K562 (cell line): ENCODE results near the gene CDR2L. TPM values are rescaled to one million over a fixed set of nuclear protein-coding genes. Genes with fewer than 3 reads are reported as not detected.

Experiments
- BHLHE40 ChIP-seq: IDR thresholded peaks from 2 replicates; pipeline ENCODE4 v1.6.1; 2011; ENCODE audit warnings: low read length, improper control_type of control experiment
- E2F6 ChIP-seq, 2 experiments: IDR thresholded peaks; 2 replicates each; pipeline ENCODE4 v1.6.1; 2011; ENCODE audit warnings: borderline replicate concordance in 1 of 2, control low read depth in 1 of 2, low read depth in 1 of 2, low read length in 1 of 2, mild to moderate bottlenecking in 1 of 2, mixed read lengths in 1 of 2, moderate library complexity in 1 of 2; ENCODE audit not compliant: insufficient read depth in 1 of 2, insufficient read length in 1 of 2, poor library complexity in 1 of 2, severe bottlenecking in 1 of 2; ENCODE audit errors: extremely low read depth in 1 of 2
- HMGXB4 ChIP-seq: sonication (generic); formaldehyde crosslinking; IDR thresholded peaks from 2 replicates; pipeline ENCODE4 v1.8.1; 2023; ENCODE audit warnings: mild to moderate bottlenecking, missing genetic modification reagents
- L3MBTL2 ChIP-seq: fragments of 450-650 bp; IDR thresholded peaks from 2 replicates; pipeline ENCODE4 v1.6.1; 2016; ENCODE audit warnings: mild to moderate bottlenecking, moderate library complexity
- PATZ1 ChIP-seq: fragments of 250-450 bp; sonication (Bioruptor Pico); IDR thresholded peaks from 2 replicates; pipeline ENCODE4 v1.5.0; 2020; ENCODE audit warnings: mild to moderate bottlenecking, borderline replicate concordance
- SRSF9 ChIP-seq: fragments of 200-400 bp; formaldehyde crosslinking; IDR thresholded peaks from 2 replicates; pipeline ENCODE4 v1.6.1; 2017; ENCODE audit warnings: low read depth, low read length, borderline replicate concordance
- ZNF609 ChIP-seq: sonication (generic); formaldehyde crosslinking; IDR thresholded peaks from 2 replicates; pipeline ENCODE4 v1.8.1; 2023; ENCODE audit warnings: missing genetic modification reagents, mild to moderate bottlenecking, borderline replicate concordance
- polyA plus RNA-seq, 8 experiments: library from polyadenylated mRNA; depleted of rRNA in 4 of 8; stranded (reverse) in 5 of 8; unstranded in 3 of 8; fragments of >200 nt; fragmentation: Nextera tagmentation in 2 of 8; fragmentation: Illumina TruSeq in 1 of 8; extraction: Ambion mirVana in 2 of 8; extraction: Trizol in 1 of 8; gene quantifications; 2 replicates each; pipeline versions ENCODE4 v1.2.1 to v1.2.3, GENCODE V29; 2011 to 2014; ENCODE audit warnings: inconsistent platforms in 1 of 8, missing spikeins in 1 of 8
- total RNA-seq, 7 experiments: library from RNA; depleted of rRNA in 6 of 7; stranded (reverse); fragments of >200 nt in 6 of 7; fragmentation: Illumina TruSeq in 2 of 7; extraction: Trizol in 2 of 7; gene quantifications; 2 replicates each; pipeline versions ENCODE4 v1.2.1 to v1.2.3, GENCODE V29; 2011 to 2021; ENCODE audit warnings: low replicate concordance in 1 of 7
- TF ChIP-seq, protein P1 (sequence below): conservative IDR thresholded peaks from 2 replicates; pipeline ENCODE4 v1.6.1; 2011; ENCODE audit warnings: low read depth, mild to moderate bottlenecking, low read length; ENCODE audit not compliant: control insufficient read depth

Gene CDR2L
- total and polyA plus RNA-seq, 9 of the 15 experiments (the other 6 are each of a cell fraction or from before 2014, with no cell fraction given), result 2.7 to 16.0 (median 7.3) TPM

GRCh38 chr17:74979408-74980146, 7.9 kb upstream of the CDR2L start (continued):
- TF ChIP-seq HMGXB4 (CRISPR knock-in tag) (no peak), E2F6 (IDR thresholded peaks at IDR 0.05; ENCODE audit: borderline replicate concordance in 1 of 2, extremely low read depth in 1 of 2, insufficient read depth in 1 of 2, insufficient read length in 1 of 2, low read depth in 1 of 2, low read length in 1 of 2, poor library complexity in 1 of 2, severe bottlenecking in 1 of 2) (no peak), SRSF9 (no peak), L3MBTL2 (0 out of 2 replicates have a peak, but pooled peaks have one; percentile 39), BHLHE40 (peak; percentile 31; the same call in 1 of the 2 replicates), ZNF609 (no peak), PATZ1 (no peak)
- TF ChIP-seq, protein P1, sequence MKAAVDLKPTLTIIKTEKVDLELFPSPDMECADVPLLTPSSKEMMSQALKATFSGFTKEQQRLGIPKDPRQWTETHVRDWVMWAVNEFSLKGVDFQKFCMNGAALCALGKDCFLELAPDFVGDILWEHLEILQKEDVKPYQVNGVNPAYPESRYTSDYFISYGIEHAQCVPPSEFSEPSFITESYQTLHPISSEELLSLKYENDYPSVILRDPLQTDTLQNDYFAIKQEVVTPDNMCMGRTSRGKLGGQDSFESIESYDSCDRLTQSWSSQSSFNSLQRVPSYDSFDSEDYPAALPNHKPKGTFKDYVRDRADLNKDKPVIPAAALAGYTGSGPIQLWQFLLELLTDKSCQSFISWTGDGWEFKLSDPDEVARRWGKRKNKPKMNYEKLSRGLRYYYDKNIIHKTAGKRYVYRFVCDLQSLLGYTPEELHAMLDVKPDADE, result no peak
